Lung (tissue), 12 donors: ENCODE measurements around the gene GCC2. TPM values are rescaled to one million over a fixed set of nuclear protein-coding genes. Genes with fewer than 3 reads are reported as not detected.

Source experiments
- ATAC-seq: fragments of 200-7000 bp; cut with Tn5 transposase; one replicate; pipeline ENCODE4 v1.9.1; 2020; ENCODE audit warnings: moderate number of reproducible peaks; ENCODE audit not compliant: insufficient read depth, low FRiP score
- DNase-seq, 3 donors: peaks; one replicate each; pipeline ENCODE4 v3.0.0-alpha.2; 2013 to 2017
- H3K27ac ChIP-seq, 2 donors: one replicate each; pipeline ENCODE4 v1.5.1; 2013; ENCODE audit warnings: mild to moderate bottlenecking in 2 of 2, moderate library complexity in 2 of 2, control low read depth in 1 of 2, inconsistent platforms in 1 of 2, low read depth in 1 of 2, low read length in 1 of 2
- H3K27me3 ChIP-seq, 3 donors: one replicate each; pipeline ENCODE4 v1.5.1; 2013; ENCODE audit warnings: low read length in 2 of 3; ENCODE audit not compliant: control insufficient read depth in 3 of 3, insufficient read depth in 3 of 3
- H3K36me3 ChIP-seq, 4 donors: one replicate each; pipeline ENCODE4 v1.5.1; 2013; ENCODE audit warnings: low read length in 4 of 4, mild to moderate bottlenecking in 1 of 4, moderate library complexity in 1 of 4; ENCODE audit not compliant: control insufficient read depth in 4 of 4, insufficient read depth in 4 of 4
- H3K4me1 ChIP-seq, 5 donors: one replicate each; pipeline ENCODE4 v1.5.1; 2013; ENCODE audit warnings: low read length in 5 of 5, mild to moderate bottlenecking in 2 of 5, moderate library complexity in 1 of 5; ENCODE audit not compliant: control insufficient read depth in 5 of 5, insufficient read depth in 5 of 5
- H3K4me3 ChIP-seq: one replicate; pipeline ENCODE4 v1.5.1; 2013; ENCODE audit warnings: mild to moderate bottlenecking, control low read depth, moderate library complexity
- H3K9ac ChIP-seq, 2 donors: one replicate each; pipeline ENCODE4 v1.5.1; 2013; ENCODE audit warnings: low read length in 2 of 2, control low read depth in 1 of 2; ENCODE audit not compliant: insufficient read depth in 1 of 2
- H3K9me3 ChIP-seq, 4 donors: one replicate each; pipeline ENCODE4 v1.5.1; 2013; ENCODE audit warnings: low read length in 3 of 4, mild to moderate bottlenecking in 1 of 4, moderate library complexity in 1 of 4; ENCODE audit not compliant: control insufficient read depth in 4 of 4, insufficient read depth in 3 of 4
- WGBS, 2 donors: extraction: QIAGEN DNeasy Blood & Tissue Kit; methylation state at CpG; one replicate each; pipeline ENCODE4 v1.1.7; 2013; 5-methylcytosine and 5-hydroxymethylcytosine counted together
- polyA plus RNA-seq, 2 donors: library from polyadenylated mRNA; stranded (reverse); fragments of 200-250 nt; gene quantifications; one replicate each; pipeline ENCODE4 v1.2.1, GENCODE V29; 2013
- total RNA-seq, 2 donors: library from RNA; depleted of rRNA in 1 of 2; stranded (reverse); fragments of >200 nt in 1 of 2; gene quantifications; one replicate each; pipeline ENCODE4 v1.2.1, GENCODE V29; 2014 to 2021
- TF ChIP-seq, protein P1 (sequence below): IDR thresholded peaks from 2 replicates; pipeline ENCODE4 v1.5.1; 2012; ENCODE audit warnings: mild to moderate bottlenecking; ENCODE audit errors: control extremely low read depth, extremely low read depth
- donor health status: control.
- donor health status: control.
- donor health status: Bipolar disorder and iron deficiency.
- donor health status: healthy.
- donor health status: DM: yes; HTN: yes; CAD: no.

Gene GCC2
- total and polyA plus RNA-seq, 4 donors = 10.4 to 111 (median 23.0) TPM

DNA sequence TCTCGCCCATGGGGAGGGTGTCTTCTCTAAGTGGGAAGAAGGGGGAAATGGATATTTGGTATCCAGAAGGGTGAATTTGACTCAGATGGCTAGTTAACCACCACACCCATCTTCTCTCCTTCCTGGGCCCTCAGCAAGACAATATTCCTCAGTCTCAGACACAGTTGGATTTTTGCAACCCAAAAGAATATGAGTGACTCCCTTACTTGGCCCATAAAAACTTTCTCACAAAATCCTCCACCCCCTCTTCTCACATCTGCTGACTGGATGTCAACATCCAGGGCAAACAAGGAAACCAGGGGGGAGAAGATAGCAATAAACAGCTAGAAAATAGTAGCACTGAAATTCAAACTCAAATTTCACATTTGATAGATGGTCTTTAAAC is 35.3 kb upstream of the GCC2 start:
- no peak for ATAC-seq
- WGBS, 2 donors = 89 to 100% methylated on average over 1 of the region's 1 CpG
- H3K27me3 ChIP-seq = no peaks in the 10 kb centered on the region

GRCh38 chr2:108414256-108414876 is 34.6 kb upstream of the GCC2 start:
- H3K4me1 ChIP-seq = no peaks in the 10 kb centered on the region
- ATAC-seq (no peak), DNase-seq (no peak)
- TF ChIP-seq, protein P1, sequence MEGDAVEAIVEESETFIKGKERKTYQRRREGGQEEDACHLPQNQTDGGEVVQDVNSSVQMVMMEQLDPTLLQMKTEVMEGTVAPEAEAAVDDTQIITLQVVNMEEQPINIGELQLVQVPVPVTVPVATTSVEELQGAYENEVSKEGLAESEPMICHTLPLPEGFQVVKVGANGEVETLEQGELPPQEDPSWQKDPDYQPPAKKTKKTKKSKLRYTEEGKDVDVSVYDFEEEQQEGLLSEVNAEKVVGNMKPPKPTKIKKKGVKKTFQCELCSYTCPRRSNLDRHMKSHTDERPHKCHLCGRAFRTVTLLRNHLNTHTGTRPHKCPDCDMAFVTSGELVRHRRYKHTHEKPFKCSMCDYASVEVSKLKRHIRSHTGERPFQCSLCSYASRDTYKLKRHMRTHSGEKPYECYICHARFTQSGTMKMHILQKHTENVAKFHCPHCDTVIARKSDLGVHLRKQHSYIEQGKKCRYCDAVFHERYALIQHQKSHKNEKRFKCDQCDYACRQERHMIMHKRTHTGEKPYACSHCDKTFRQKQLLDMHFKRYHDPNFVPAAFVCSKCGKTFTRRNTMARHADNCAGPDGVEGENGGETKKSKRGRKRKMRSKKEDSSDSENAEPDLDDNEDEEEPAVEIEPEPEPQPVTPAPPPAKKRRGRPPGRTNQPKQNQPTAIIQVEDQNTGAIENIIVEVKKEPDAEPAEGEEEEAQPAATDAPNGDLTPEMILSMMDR = no peak
- no peak overlapping the region for H3K4me3 ChIP-seq
- no peaks in the 10 kb centered on the region for H3K36me3 ChIP-seq
- no peak overlapping the region for H3K9ac ChIP-seq
- no peaks in the 10 kb centered on the region for H3K9me3 ChIP-seq
- no peak overlapping the region for H3K27ac ChIP-seq
- WGBS, 2 donors = 93 to 95% methylated on average over 3 of the region's 3 CpGs
- no peaks in the 10 kb centered on the region for H3K27me3 ChIP-seq

More for the DNA sequence above, 35.3 kb upstream of the GCC2 start:
- Histone ChIP-seq H3K27ac (no peak overlapping the region), H3K9me3 (no peaks in the 10 kb centered on the region), H3K4me1 (no peaks in the 10 kb centered on the region), H3K36me3 (no peaks in the 10 kb centered on the region), H3K4me3 (no peak overlapping the region), H3K9ac (no peak overlapping the region)
- TF ChIP-seq, protein P1 = no peak
- DNase-seq = no peak

DNA sequence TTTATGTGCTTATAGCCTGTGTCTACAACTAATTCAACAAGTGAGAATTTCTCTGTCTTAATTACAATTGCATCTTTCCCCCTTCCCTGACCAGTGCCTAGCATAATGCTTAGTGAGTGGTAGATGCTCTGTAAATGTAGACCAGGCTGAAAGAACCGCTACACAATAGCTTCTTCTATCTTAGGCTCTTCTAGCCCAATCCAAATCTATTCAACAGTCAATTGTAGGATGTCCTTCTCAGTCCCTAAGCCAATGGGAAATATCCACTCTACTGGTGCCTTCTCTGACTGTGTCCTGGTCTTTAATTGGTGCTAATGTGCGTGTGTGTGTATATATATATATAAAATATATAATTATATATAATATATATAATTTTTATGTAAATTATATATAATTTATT is 34.1 kb upstream of the GCC2 start:
- ATAC-seq (no peak), DNase-seq (no peak)
- no peaks in the 10 kb centered on the region for H3K36me3 ChIP-seq
- TF ChIP-seq, protein P1 = no peak
- WGBS, 2 donors = 96 to 97% methylated on average over 2 of the region's 2 CpGs
- H3K4me1 ChIP-seq = no peaks in the 10 kb centered on the region
- no peaks in the 10 kb centered on the region for H3K9me3 ChIP-seq
- no peak overlapping the region for H3K27ac ChIP-seq
- H3K27me3 ChIP-seq = no peaks in the 10 kb centered on the region
- no peak overlapping the region for H3K9ac ChIP-seq
- H3K4me3 ChIP-seq = no peak overlapping the region

DNA sequence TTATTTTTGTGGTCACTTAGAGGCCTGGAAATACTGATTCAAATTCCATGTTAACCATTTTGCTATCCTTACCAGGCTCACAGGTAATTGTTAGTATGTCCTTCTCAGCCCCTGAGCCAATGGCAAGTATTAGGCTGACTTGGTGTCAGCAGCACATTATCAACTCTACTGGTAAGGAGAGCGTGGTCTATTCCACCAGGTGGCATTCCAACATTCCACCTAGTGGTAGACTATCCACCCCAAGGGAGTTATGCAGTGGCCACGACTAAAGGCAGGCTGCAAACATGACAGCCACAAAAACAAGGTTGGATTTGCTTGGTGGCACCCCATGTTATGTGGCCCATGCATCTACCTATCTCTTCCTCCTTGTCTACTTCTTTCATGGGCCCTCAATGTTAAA is 31.8 kb upstream of the GCC2 start:
- Histone ChIP-seq H3K27me3 (no peaks in the 10 kb centered on the region), H3K4me3 (no peak overlapping the region), H3K9ac (no peak overlapping the region), H3K27ac (no peak overlapping the region), H3K36me3 (no peaks in the 10 kb centered on the region), H3K9me3 (no peaks in the 10 kb centered on the region), H3K4me1 (no peaks in the 10 kb centered on the region)
- ATAC-seq = no peak
- DNase-seq = no peak
- WGBS, 2 donors = 86 to 89% methylated on average over 2 of the region's 2 CpGs
- TF ChIP-seq, protein P1 = no peak
